A549 (cell line): Measurements from ENCODE around the gene TEX261. TPM values are rescaled to one million over a fixed set of nuclear protein-coding genes. Genes with fewer than 3 reads are reported as not detected.

Experiments
- ATAC-seq, 2 experiments: fragments of 200-7000 bp in 1 of 2; fragments of >200 bp in 1 of 2; cut with Nextera tagmentation in 1 of 2; cut with Tn5 transposase in 1 of 2; 3 replicates each; pipeline versions ENCODE4 v1.8.0 to v1.9.1; 2018 to 2020; ENCODE audit warnings: mild to moderate bottlenecking in 1 of 2, moderate library complexity in 1 of 2
- CTCF ChIA-PET: fragments of 300-600 bp; sonication (Branson Sonifier 250); formaldehyde crosslinking; extraction: SDS; loops from one replicate; lab custom pipeline; 2021; ENCODE audit warnings: antibody characterized with exemption, inconsistent platforms; lab: Yijun Ruan, JAX
- POLR2A ChIA-PET: fragments of 350-600 bp; formaldehyde crosslinking; extraction: SDS; loops from one replicate; lab custom pipeline; 2021; ENCODE audit warnings: antibody characterized with exemption, inconsistent platforms; lab: Yijun Ruan, JAX
- DNase-seq, 2 experiments: peaks; one replicate each; pipeline versions ENCODE4 v3.0.0 to v3.0.0-alpha.2; 2011 to 2016; ENCODE audit warnings: low read depth in 1 of 2, low spot score in 1 of 2
- FAIRE-seq: peaks from 2 replicates; lab custom pipeline; 2011; peaks lifted over from hg19 to GRCh38; lab: Jason Lieb, UNC
- H3K27ac ChIP-seq, 2 experiments: fragments of >200 bp; sonication (Bioruptor Twin); formaldehyde crosslinking; 3 replicates each; pipeline ENCODE4 v1.5.1; 2016 to 2017
- H3K4me1 ChIP-seq: fragments of >200 bp; sonication (Bioruptor Twin); formaldehyde crosslinking; 3 replicates; pipeline ENCODE4 v1.6.1; 2016
- H3K4me2 ChIP-seq: fragments of >200 bp; sonication (Bioruptor Twin); formaldehyde crosslinking; 3 replicates; pipeline ENCODE4 v1.6.1; 2016
- H3K4me3 ChIP-seq: fragments of >200 bp; sonication (Bioruptor Twin); formaldehyde crosslinking; 3 replicates; pipeline ENCODE4 v1.5.1; 2016
- H3K9me3 ChIP-seq: fragments of >200 bp; sonication (Bioruptor Twin); formaldehyde crosslinking; 3 replicates; pipeline ENCODE4 v1.6.1; 2016
- CBX2 ChIP-seq: fragments of 200-600 bp; sonication (generic); IDR thresholded peaks from 2 replicates; pipeline ENCODE4 v1.6.1; 2016; ENCODE audit warnings: low read depth, mild to moderate bottlenecking, borderline replicate concordance
- CBX8 ChIP-seq: fragments of 200-600 bp; sonication (generic); IDR thresholded peaks from 2 replicates; pipeline ENCODE4 v1.6.1; 2016
- CHD2 ChIP-seq: fragments of 150-350 bp; IDR thresholded peaks from 2 replicates; pipeline ENCODE4 v1.6.1; 2014; ENCODE audit warnings: low read length; ENCODE audit not compliant: partially characterized antibody
- KDM1A ChIP-seq: fragments of 200-600 bp; sonication (generic); IDR thresholded peaks from 2 replicates; pipeline ENCODE4 v1.6.1; 2016; ENCODE audit warnings: low read depth, mild to moderate bottlenecking
- MAFK ChIP-seq: fragments of 450-650 bp; IDR thresholded peaks from 2 replicates; pipeline ENCODE4 v1.6.1; 2014; ENCODE audit not compliant: partially characterized antibody
- NFE2L2 ChIP-seq: fragments of 150-350 bp; conservative IDR thresholded peaks from 2 replicates; pipeline ENCODE4 v1.6.1; 2014; ENCODE audit warnings: low read length
- NR3C1 ChIP-seq: fragments of >200 bp; sonication (Bioruptor Twin); formaldehyde crosslinking; IDR thresholded peaks from 3 replicates; pipeline ENCODE4 v1.6.1; 2017
- POLR2AphosphoS2 ChIP-seq: conservative IDR thresholded peaks from 2 replicates; pipeline ENCODE4 v1.6.1; 2012; ENCODE audit warnings: low read length, improper control_type of control experiment, inconsistent platforms
- RAD21 ChIP-seq, 2 experiments: fragments of >200 bp in 1 of 2; sonication (Bioruptor Twin) in 1 of 2; formaldehyde crosslinking in 1 of 2; IDR thresholded peaks in 1 of 2; conservative IDR thresholded peaks in 1 of 2; 2 replicates in 1 of 2; 3 replicates in 1 of 2; pipeline ENCODE4 v1.6.1; 2012 to 2018; ENCODE audit warnings: inconsistent platforms in 1 of 2
- ZNF302 ChIP-seq: fragments of 250-450 bp; sonication (Bioruptor Pico); IDR thresholded peaks from 2 replicates; pipeline ENCODE4 v1.9.0; 2021; ENCODE audit warnings: inconsistent platforms, mild to moderate bottlenecking, moderate library complexity
- WGBS: methylation state at CpG from one replicate; pipeline ENCODE4 v1.1.6; 2017; ENCODE audit errors: missing lambda C conversion rate; 5-methylcytosine and 5-hydroxymethylcytosine counted together
- polyA plus RNA-seq, 4 experiments: library from polyadenylated mRNA; depleted of rRNA in 3 of 4; stranded (reverse); fragments of >200 nt; fragmentation: RNase III in 1 of 4; extraction: RNeasy Plus Mini Kit Qiagen cat#74134 plus additional on column Dnase treatment in 1 of 4; gene quantifications; 2 replicates in 3 of 4; 3 replicates in 1 of 4; pipeline ENCODE4 v1.2.3, GENCODE V29; 2011 to 2017
- TF ChIP-seq, protein P1 (sequence below): fragments of >200 bp; sonication (Bioruptor Twin); formaldehyde crosslinking; IDR thresholded peaks from 2 replicates; pipeline ENCODE4 v1.6.1; 2016
- TF ChIP-seq, protein P2 (sequence below): fragments of 200-600 bp; sonication (generic); IDR thresholded peaks from 2 replicates; pipeline ENCODE4 v1.6.1; 2016; ENCODE audit warnings: antibody characterized with exemption, mild to moderate bottlenecking, moderate library complexity

TEX261 gene
- polyA plus RNA-seq, 2 of the 4 experiments (the other 2 are of a cell fraction), result 71.3 to 87.1 TPM

DNA sequence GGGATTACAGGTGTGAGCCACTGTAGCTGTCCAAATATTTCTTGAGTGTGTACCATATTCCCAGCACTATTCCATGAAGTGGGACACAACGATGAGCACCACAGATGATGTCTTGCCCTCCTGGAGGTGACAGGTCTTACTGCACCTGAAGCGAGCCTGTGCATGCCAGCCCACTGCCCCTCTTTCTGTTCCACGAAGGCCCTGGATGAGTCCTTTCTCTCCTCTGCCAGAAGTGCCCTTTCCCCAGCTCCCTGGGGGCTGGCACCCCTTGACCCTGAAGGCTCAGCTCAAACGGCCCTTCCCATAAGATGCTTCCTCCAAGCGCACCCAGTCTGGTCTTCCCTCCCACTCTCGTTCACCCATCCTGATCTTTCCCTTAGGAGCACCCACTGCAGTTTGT lies 53.5 kb downstream of the TEX261 start:
- TF ChIP-seq, protein P1, sequence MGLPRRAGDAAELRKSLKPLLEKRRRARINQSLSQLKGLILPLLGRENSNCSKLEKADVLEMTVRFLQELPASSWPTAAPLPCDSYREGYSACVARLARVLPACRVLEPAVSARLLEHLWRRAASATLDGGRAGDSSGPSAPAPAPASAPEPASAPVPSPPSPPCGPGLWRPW, result no peak
- TF ChIP-seq CBX2, result no peak
- TF ChIP-seq NR3C1, result no peak
- no peak for TF ChIP-seq POLR2AphosphoS2
- TF ChIP-seq NFE2L2, result no peak
- no peak for TF ChIP-seq KDM1A
- no peak for TF ChIP-seq ZNF302
- no peak for TF ChIP-seq RAD21 (conservative IDR thresholded peaks at IDR 0.05 in 1 of 2, IDR thresholded peaks at IDR 0.05 in 1 of 2)
- no peak for TF ChIP-seq CBX8
- Histone ChIP-seq H3K4me2 (no peak overlapping the region), H3K4me1 (peaks cover 5% of the 10 kb centered on the region; the same call in 1 of the 3 replicates), H3K9me3 (no peaks in the 10 kb centered on the region), H3K27ac (no peak overlapping the region), H3K4me3 (no peak overlapping the region)
- DNase-seq (no peak), FAIRE-seq (no peak), ATAC-seq (no peak)
- 59% methylated on average over 6 of the region's 6 CpGs for WGBS
- ChIA-PET CTCF (interaction anchor here (0.7 to 18.9 kb wide), 10 partner anchors 11 to 249 kb away, joined by 3 to 512 read pairs (median 6); partner anchors contain the start of gene ATP6V1B1), POLR2A (no interaction called here)

DNA sequence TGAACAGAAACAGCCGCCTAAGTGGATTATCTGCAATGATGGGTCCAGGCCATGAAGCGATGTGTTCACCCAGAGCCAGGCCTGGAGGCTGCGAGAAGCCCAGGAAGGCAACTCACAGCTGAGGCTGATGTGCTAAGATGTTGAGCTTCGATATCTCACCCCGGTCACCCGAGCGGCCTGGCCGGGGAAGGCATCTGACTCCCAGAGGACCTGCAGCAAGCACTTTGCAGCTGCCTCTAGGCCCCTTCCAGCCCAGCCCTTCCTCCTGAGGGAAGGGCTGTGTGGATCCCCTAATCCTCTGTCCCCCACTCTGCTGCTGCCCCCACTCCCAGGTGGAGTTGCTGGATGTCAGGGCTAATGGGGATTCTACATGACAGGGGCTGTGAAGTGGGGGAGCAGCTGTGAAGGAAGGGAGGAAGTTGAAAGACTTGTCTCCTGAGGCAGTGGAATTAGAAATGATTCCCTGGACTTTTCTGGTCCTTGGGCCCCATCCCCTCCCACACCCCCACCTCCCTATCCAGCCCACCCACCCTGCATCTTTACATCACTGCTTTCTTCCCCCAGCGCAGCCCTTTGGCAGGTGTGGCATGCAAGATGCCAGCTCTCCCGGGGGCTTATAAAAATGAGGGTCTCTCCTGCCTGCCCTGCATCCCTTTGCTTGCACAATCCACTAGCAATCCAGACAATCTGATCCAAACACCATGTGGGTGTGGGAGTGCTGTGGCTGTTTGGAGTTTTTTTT lies 54.7 kb downstream of the TEX261 start:
- Histone ChIP-seq H3K4me2 (no peak overlapping the region), H3K4me3 (no peak overlapping the region), H3K4me1 (no peaks in the 10 kb centered on the region), H3K9me3 (no peaks in the 10 kb centered on the region), H3K27ac (no peak overlapping the region)
- ChIA-PET CTCF (interaction anchor here (1.4 to 31.9 kb wide), 6 partner anchors 0 to 78 kb away, joined by 4 to 512 read pairs (median 252); partner anchors contain the start of gene ATP6V1B1), POLR2A (no interaction called here)
- WGBS, result 87% methylated on average over 10 of the region's 10 CpGs
- DNase-seq, result no peak
- no peak for FAIRE-seq
- TF ChIP-seq CBX2 (no peak), RAD21 (conservative IDR thresholded peaks at IDR 0.05 in 1 of 2, IDR thresholded peaks at IDR 0.05 in 1 of 2) (no peak), CHD2 (no peak), POLR2AphosphoS2 (no peak), NR3C1 (no peak)
- TF ChIP-seq, protein P2, sequence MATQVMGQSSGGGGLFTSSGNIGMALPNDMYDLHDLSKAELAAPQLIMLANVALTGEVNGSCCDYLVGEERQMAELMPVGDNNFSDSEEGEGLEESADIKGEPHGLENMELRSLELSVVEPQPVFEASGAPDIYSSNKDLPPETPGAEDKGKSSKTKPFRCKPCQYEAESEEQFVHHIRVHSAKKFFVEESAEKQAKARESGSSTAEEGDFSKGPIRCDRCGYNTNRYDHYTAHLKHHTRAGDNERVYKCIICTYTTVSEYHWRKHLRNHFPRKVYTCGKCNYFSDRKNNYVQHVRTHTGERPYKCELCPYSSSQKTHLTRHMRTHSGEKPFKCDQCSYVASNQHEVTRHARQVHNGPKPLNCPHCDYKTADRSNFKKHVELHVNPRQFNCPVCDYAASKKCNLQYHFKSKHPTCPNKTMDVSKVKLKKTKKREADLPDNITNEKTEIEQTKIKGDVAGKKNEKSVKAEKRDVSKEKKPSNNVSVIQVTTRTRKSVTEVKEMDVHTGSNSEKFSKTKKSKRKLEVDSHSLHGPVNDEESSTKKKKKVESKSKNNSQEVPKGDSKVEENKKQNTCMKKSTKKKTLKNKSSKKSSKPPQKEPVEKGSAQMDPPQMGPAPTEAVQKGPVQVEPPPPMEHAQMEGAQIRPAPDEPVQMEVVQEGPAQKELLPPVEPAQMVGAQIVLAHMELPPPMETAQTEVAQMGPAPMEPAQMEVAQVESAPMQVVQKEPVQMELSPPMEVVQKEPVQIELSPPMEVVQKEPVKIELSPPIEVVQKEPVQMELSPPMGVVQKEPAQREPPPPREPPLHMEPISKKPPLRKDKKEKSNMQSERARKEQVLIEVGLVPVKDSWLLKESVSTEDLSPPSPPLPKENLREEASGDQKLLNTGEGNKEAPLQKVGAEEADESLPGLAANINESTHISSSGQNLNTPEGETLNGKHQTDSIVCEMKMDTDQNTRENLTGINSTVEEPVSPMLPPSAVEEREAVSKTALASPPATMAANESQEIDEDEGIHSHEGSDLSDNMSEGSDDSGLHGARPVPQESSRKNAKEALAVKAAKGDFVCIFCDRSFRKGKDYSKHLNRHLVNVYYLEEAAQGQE, result no peak
- no peak for ATAC-seq

DNA sequence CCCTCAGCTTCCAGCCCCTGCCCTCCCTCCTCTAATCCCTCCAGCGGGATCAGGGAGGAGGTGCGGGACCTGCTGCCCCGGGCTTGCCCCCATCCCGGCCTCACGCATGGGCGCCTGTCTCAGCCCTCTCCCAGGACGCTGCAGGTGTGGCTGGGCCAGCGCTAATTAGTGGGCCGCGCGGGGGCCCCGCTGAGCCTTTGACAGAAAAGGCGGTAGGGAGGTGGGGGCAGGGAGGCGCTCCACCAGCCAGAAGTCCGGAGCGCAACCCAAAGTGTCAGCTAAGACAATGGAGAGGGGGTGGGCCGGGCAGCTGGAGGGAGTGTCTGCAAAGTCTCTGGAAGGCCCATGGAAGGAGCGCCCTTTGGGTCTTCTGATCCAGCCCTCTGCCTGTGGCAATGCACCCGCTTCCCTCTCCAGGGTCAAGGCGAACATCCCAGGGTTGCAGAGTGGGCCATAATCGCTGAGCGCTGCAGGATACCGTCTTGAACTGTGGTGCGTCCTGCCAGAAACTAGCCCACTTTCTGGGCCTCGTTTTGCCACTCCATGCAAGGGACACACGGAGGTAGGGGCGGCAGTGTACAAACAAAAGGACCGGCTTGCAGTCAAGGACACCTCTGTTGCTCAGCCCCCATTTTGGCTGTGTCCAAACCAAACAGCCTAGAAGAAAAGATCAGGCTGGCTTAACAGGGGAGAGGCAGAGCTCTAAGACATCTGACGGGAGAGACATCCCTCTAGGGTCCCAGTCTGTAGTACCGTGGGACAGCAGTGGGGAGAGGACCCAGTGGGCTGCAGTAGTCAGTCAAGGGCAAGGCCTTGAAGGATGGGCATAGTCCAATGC lies 55.5 kb downstream of the TEX261 start:
- H3K27ac ChIP-seq, result no peak overlapping the region
- ATAC-seq, result no peak
- no peak for FAIRE-seq
- DNase-seq, result no peak
- no peak overlapping the region for H3K4me2 ChIP-seq
- H3K4me3 ChIP-seq, result no peak overlapping the region
- no peaks in the 10 kb centered on the region for H3K4me1 ChIP-seq
- no peaks in the 10 kb centered on the region for H3K9me3 ChIP-seq
- WGBS, result 90% methylated on average over 30 of the region's 30 CpGs
- POLR2A ChIA-PET, result no interaction called here
- CTCF ChIA-PET, result interaction anchor here (0.8 to 31.9 kb wide), 6 partner anchors 0 to 77 kb away, joined by 4 to 512 read pairs (median 252); partner anchors contain the start of gene ATP6V1B1
- TF ChIP-seq MAFK, result no peak
